Stimulated activated CD8-positive, alpha-beta memory T cell treated with anti-CD3 and anti-CD28 coated beads, Interleukin-4, amount 100 ng/mL, for 1 hour (primary cell): ENCODE data around the gene KCNAB1.

ENCODE experiments used
- DNase-seq, 2 donors: peaks; one replicate each; pipeline ENCODE4 v3.0.0-alpha.2; 2020; ENCODE audit warnings: low read depth in 2 of 2, low spot score in 1 of 2

KCNAB1 gene

DNA sequence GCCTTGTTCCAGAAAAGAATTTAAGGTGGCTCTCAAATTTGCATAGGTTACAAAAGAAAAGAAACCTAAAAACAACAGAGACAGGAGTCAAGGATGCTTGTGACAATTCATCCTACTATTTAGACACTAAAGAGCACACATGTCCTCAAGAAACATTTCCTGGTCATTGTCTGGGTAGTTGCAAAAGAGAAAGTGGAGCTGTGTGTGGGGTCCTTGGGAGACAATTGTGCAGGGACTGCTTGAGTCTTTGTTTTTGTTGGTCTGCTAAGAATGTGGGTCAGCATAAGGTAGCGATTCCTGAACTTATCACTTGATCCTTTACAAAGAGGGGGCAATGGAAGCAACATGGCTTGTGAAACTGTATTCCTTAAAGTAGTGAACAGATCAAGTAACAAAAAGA lies 185.3 kb downstream of the KCNAB1 start:
- no peak for DNase-seq

DNA sequence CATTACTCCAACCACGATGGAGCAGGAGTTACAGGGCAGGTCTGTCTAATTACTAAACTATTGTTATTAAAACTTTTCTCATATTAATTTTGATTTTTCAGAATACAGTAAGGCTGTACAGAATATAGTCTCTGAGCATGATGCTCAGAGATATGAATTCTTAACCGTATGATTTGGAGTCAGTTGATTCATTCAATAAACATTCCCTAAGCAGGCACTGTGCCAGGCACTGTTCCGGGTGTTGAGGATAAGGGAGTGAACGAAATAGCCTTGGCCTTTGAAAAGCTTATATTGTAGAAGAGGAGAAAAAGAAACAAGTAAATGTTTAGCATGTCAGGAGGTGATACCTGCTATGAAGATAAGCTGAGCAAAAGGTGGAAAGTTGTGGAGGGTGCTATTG lies 187.3 kb downstream of the KCNAB1 start:
- no peak for DNase-seq

DNA sequence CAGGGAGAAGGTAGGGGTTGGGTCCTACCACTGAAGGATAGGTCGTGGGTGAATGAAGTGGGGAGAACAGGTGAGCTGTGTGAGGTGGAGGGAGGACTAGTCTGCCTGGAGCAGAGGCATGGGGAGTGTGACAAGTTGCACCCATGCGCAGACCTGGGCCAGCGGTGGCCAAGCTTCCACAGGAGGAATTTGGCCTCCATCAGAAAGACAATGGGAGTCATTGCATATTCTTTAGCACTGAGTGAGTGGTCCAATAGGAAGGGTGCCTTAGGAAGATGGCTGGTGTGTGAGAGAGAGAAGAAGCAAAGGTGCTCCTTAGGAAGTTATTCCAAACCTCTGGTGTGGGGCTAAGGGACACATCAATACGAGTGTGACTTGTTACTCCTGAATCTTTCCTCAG lies 191.1 kb downstream of the KCNAB1 start:
- DNase-seq: no peak

DNA sequence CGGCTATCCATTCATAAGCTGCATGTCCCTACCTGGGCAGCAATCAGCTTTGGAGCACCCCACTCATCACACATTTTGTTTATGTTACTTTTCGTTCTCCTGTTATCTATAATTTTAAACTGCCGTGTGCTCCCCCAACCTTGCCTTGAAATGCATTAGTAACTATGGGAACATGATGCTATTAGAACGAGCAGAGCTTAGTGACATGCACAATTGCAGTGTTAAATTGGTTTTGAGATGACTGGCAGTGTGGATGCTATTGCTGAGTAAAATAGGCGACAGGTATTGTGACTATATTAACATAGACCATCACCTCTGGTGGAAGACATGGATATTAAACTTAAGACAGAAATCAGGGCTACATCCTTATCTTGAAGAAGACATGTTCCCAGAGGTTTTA lies 191.6 kb downstream of the KCNAB1 start:
- DNase-seq: no peak

- DNase-seq: no peak
Observed at GRCh38 chr3:156316076-156316475, 195.7 kb downstream of the KCNAB1 start.

DNA sequence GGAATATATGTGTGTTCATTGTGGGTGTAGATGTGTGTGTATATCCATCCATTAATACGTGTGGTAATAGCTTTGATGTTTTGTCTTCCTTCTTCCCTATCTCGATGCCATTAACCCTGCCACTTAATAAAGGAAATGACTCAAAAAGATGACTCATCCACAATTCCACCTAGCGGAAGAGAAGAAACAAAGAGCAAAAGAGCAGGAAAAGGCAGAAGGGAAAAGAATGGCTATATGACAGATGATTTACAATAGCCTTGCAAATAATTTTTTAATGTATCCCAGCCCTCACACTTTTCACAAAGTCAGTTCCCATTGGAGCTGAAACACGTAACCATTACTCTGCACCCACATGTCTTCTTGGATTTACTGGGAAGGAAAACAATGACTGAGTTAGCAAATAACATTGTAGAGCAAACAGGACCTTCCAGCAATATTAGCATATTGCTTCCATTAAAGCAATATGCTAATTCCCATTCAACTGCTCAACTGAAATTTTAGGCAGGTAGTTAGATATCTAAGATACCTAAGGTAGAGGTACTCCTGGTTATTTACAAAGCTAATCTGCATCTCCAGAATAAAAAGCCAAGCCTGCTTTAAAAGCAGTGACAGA lies 197.2 kb downstream of the KCNAB1 start:
- no peak for DNase-seq

- DNase-seq: no peak
Observed at GRCh38 chr3:156321945-156322344, 201.6 kb downstream of the KCNAB1 start.

DNA sequence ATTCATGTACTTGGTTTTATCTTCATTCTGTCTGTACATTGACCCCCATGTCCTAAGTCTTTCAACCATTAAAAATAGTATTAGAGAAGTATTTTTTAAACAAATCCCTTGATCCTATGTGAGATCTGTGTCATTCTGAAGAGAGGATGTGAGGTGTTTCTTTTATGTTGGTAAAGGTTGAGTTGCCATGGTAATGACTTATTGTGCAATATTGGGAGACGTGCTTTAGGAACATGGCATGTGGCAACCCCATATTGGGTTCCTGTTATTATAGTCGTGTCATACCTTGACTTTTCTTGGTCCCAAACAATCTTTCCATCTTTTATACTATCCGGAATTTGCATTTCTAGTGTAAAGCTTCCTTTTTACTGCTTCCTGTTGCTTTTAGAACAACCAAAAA lies 203.1 kb downstream of the KCNAB1 start:
- DNase-seq: no peak

GRCh38 chr3:156330415-156330814 lies 210.0 kb downstream of the KCNAB1 start:
- DNase-seq: no peak

DNA sequence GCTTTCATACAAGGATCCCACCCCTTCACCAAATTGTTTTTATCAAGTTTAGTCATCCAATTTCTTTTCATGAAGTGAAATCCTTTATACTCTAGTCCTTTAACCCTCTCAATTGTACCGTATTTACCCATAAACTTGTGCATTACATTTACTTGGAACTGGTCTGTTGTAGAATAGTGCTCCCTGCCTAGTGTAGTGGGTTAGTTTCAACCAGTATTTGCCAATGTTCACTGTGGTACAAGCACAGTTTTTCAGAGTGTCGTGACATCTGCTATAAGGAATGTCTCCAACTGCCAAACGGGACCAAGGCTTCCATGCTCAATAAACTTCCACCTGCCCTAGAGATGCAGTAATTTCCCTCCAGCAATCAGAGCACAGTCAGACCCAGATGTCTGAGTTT lies 211.9 kb downstream of the KCNAB1 start:
- DNase-seq: no peak

DNA sequence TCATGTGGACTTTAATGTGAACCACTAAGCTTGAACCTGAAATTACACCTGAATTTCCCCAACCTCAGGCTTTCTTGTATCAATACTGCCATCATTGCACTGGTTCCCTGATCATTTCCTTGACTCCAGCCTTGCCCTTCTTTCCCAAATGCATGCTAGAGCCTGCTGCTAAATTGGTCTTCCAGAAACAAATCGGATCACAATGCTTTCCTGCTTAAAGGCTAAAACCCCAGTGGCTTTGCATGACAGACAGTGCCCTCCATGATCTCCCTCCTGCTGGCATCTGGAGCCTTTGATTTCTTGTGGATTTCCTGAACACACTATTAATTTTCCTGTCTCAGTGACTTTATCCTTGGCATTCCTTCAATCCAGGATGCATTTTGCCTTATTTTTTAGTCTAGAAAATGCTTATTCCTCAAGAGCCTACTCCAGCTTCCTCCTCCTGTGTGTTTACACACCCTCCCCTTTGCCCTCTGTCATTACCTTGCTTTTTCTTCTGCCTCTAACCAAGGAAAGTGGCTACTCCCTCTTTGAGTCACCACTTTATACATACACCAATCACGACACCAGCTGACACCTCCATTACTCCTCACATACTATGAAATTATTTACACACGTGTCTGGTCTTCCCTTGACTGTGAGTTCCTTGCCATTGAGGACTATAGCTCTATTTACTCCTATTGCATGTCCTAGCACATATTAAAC lies 214.6 kb downstream of the KCNAB1 start:
- no peak for DNase-seq

DNA sequence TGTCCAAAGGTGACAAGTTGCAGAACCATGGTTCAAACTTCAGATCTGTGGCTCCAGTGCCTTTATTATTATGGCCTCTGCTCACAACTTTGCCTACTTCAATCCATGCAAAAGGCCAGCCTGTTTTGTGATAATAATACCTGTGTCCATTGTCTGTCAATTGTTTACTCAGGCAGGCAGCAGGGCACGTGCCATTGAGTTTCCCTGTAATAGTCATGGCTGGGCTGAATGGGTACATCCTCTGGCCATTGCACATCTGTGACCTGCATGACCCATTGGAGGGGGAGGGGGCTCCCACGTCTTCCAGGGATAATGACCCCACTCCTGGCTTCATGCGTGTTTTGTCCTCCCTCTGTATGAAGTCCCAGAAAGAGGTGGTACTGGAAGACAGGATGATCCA lies 219.1 kb downstream of the KCNAB1 start:
- DNase-seq: no peak

DNA sequence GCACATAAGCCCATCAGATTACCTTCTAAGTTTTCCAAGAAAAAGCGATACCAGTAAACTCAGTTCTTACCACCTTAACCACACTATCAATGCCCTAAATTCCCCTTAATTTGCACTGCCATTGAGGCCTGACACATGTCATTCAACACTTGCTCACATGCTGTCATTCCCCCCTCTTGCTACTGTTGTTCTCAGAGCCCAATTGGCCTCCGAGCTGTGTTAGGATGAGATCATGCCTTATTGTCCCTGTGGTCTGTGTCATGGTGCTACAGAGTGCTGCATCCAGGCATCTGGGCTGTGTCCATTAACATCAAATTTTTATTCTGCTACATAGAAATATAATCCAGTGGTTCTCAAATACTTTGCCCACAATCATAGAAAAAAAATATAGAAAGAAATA lies 221.0 kb downstream of the KCNAB1 start:
- DNase-seq: no peak

GRCh38 chr3:156341831-156342416 lies 221.5 kb downstream of the KCNAB1 start:
- no peak for DNase-seq

DNA sequence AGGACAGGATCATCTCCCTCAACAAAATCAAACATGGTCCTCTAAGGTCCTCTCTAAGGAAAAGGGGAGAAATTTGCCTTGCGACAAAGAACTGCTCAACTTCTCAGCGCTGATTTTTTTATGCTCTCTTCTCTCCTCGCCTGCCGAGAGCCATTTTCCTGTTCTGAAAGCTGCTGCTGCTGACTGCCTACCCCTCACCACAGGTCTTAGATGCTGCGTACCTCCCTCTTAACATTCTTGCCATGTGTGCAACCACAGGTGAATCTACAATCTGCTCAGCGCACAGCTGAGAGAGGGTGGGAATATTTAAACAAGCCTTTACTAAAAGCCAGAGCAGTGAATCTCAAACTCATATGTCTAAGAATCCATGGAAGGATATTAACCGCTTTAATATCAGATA lies 223.8 kb downstream of the KCNAB1 start:
- no peak for DNase-seq

GRCh38 chr3:156349111-156349510 lies 228.7 kb downstream of the KCNAB1 start:
- no peak for DNase-seq

- DNase-seq: no peak
Observed at GRCh38 chr3:156349978-156350377, 229.6 kb downstream of the KCNAB1 start.

- DNase-seq: no peak
Observed at GRCh38 chr3:156350781-156351180, 230.4 kb downstream of the KCNAB1 start.

GRCh38 chr3:156351783-156352182 lies 231.4 kb downstream of the KCNAB1 start:
- DNase-seq: no peak

- DNase-seq: no peak
Observed at GRCh38 chr3:156352728-156353127, 232.3 kb downstream of the KCNAB1 start.

GRCh38 chr3:156353563-156353962 lies 233.2 kb downstream of the KCNAB1 start:
- no peak for DNase-seq

DNA sequence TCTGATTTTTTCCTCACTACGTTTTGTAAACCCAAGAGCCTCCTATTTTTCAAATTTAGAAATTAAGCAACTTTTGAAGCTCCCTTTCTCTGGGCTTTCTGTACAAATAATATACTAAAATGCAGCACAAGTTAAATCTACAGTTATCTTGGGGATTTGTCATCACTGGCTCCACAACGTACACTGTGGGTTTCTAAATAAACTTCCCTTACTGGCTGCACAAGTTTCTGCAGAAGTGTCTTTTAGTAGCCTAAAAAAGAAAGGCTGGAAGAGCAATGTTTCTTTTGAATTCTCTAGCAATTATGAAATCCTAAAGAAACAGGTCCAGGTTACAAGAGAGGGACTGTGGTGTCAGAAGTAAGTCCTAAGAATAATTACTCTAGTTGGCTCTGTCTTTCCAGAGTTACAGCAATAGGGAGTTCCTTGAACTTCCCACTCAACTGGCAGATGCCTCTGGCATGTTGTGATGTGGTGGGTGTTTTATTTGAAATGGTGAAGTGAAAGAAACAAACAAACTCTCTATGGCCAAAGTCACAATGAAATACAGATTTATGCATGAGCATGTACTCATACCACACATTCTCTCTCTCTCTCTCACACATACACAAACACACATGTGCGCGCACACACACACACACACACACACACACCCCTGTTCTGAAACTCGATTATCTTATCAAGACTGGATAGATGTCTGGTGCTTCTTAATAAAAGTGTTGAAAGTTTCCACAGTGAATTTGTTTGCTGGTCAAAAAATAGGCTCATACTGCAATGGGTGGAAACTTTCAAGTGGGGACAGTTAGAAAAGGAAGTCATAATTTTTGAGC lies 236.4 kb downstream of the KCNAB1 start:
- DNase-seq: no peak
